LNCaP clone FGC (cell line): ENCODE data around the gene RAD54L.

Experiments
- DNase-seq: peaks from one replicate; pipeline ENCODE4 v3.0.0-alpha.2; 2011; ENCODE audit warnings: low read depth
- H3K4me3 ChIP-seq: 2 replicates; pipeline ENCODE4 v1.5.1; 2011; ENCODE audit warnings: mild to moderate bottlenecking, low read depth, low read length, control low read depth
- TF ChIP-seq, protein P1 (sequence below): IDR thresholded peaks from 2 replicates; pipeline ENCODE4 v1.5.1; 2012; ENCODE audit warnings: mild to moderate bottlenecking; ENCODE audit not compliant: control insufficient read depth, insufficient read depth; ENCODE audit errors: extremely low read depth

RAD54L gene

DNA sequence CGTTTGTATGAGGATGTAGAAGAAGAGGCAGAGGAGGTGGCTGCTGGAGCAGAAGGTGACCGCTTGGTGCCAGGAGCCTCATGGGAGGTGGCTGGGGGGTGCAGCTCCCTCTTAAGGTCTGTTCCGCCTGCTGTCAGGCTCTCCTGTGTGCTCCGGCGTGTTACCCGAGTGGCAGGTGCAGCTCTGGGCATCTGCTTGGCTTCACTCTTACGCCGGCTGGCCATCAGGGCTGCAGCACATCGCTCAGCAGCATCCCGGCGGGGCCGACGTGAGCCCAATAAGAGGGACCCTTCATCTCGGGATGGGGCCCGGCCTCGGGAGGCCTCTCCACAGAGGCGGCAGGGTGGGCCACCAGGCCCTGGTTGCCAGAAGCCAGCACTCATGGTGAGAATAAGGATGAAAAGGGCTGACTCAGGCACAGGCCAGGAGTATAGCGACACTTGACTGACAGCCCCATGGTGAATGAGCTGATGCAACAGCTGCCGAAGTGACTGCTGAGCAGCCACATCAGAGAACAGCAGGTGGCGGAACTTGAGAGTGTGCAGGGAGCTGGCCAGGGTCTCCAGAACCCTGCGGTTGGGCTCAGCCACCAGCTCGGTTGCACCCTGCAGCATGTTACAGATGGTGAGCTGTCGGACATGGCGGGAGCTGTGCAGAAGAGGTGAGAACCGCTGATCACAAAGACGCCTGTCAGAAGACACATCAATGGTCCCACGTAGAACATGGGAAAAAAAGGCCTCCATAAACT is 38.3 kb downstream of the RAD54L start:
- DNase-seq: no peak
- H3K4me3 ChIP-seq: no peak overlapping the region
- TF ChIP-seq, protein P1, sequence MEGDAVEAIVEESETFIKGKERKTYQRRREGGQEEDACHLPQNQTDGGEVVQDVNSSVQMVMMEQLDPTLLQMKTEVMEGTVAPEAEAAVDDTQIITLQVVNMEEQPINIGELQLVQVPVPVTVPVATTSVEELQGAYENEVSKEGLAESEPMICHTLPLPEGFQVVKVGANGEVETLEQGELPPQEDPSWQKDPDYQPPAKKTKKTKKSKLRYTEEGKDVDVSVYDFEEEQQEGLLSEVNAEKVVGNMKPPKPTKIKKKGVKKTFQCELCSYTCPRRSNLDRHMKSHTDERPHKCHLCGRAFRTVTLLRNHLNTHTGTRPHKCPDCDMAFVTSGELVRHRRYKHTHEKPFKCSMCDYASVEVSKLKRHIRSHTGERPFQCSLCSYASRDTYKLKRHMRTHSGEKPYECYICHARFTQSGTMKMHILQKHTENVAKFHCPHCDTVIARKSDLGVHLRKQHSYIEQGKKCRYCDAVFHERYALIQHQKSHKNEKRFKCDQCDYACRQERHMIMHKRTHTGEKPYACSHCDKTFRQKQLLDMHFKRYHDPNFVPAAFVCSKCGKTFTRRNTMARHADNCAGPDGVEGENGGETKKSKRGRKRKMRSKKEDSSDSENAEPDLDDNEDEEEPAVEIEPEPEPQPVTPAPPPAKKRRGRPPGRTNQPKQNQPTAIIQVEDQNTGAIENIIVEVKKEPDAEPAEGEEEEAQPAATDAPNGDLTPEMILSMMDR: no peak

DNA sequence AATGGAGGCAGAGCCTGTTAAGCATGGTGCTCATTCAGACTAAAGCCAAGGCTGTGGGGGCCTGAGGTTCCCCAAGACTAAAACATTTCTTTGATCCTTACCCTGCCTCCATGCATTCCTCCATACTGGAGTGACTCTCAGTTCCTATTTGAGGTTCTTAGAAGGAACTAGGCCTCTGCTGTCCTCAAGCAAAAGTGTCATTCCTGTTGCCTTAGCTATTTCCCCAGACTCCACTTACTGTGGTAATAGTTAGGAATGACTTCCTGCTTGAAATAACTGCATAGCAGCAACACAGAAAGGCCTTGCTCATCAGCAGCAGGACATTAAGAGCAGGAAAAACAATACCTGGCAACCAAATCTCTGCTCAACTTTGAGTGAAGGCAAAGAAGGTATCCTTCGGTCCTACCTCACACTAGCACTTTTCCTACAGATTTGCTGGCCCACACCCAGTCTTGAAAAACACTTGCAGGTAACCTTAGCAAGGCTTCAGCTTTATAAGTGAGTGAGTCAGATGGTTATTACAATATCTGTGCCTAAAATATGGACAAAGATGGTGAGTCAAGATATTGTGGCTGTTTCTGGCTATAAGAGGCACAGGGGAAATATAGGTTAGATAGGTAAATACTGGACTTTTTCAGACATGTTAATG is 41.0 kb downstream of the RAD54L start:
- DNase-seq: no peak
- TF ChIP-seq, protein P1: no peak
- H3K4me3 ChIP-seq: no peak overlapping the region

DNA sequence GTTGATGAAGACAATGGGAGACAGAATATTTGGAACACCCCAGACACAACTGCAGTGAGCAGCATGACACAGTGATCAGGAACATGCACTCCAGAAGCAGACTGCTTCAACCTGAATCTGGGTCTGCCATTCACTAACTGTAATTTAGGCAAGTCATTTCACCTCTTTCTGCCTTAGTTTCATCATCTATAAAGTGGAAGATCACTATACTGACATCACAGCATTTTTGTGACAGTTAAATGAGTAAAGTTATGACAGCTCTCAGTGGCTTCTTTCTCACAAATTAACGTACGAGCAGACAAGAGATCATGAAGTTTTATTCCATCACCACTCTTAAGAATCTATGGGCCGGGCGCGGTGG is 41.6 kb downstream of the RAD54L start:
- DNase-seq: no peak
- TF ChIP-seq, protein P1: no peak
- H3K4me3 ChIP-seq: no peak overlapping the region

DNA sequence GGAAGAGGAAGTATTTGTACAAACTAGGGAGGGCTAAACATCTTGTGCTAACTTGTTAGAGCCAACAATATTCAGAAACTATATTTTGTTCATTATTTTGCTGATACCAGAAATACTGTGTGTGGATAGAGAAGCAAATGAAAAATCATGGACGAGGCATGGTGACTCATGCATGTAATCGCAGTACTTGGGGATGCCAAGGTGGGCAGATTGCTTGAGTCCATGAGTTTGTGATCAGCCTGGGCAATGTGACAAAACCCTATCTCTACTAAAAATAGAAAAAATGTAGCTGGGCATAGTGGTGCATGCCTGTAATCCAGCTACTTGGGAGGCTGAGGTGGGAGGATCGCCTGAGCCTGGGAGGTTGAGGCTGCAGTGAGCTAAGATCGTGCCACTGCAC is 42.4 kb downstream of the RAD54L start:
- no peak overlapping the region for H3K4me3 ChIP-seq
- TF ChIP-seq, protein P1: no peak
- no peak for DNase-seq

DNA sequence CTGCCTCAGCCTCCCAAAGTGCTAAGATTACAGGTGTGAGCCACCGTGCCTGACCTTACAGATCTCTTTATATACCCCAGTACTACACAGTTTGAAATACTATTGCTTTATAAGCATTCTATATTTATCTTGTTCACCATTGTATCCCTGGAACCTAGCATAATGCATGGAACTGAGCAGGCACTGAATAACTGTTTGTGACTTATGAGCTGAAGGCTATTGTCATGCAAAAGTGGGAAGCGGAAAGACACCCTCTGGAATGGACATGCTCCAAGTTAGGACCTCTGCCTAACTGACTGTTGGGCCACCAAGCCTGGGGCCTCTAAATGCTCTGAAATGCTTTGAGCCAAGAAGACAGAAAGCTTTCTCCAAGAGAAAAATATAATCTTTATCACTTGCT is 47.7 kb downstream of the RAD54L start:
- TF ChIP-seq, protein P1: no peak
- H3K4me3 ChIP-seq: no peak overlapping the region
- DNase-seq: no peak

DNA sequence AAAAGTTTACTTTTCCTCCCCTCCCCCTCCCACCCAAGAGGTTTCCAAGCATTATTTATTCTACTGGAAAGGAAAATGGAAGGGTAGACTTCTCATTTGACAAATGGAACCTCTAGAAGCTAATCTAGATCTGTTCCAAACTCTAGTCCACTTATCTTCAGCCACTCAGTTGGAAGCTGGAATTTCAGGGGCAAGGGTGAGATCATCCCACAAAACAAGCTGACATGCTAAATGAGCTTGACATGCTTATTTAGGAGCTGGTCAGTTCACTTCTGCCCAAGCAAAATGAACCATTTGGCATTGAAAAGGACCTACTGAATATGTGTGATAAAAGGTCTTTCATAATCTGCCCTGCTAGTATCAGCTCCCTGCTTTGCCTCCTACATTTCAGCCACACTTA is 50.8 kb downstream of the RAD54L start:
- no peak overlapping the region for H3K4me3 ChIP-seq
- DNase-seq: no peak
- TF ChIP-seq, protein P1: no peak

DNA sequence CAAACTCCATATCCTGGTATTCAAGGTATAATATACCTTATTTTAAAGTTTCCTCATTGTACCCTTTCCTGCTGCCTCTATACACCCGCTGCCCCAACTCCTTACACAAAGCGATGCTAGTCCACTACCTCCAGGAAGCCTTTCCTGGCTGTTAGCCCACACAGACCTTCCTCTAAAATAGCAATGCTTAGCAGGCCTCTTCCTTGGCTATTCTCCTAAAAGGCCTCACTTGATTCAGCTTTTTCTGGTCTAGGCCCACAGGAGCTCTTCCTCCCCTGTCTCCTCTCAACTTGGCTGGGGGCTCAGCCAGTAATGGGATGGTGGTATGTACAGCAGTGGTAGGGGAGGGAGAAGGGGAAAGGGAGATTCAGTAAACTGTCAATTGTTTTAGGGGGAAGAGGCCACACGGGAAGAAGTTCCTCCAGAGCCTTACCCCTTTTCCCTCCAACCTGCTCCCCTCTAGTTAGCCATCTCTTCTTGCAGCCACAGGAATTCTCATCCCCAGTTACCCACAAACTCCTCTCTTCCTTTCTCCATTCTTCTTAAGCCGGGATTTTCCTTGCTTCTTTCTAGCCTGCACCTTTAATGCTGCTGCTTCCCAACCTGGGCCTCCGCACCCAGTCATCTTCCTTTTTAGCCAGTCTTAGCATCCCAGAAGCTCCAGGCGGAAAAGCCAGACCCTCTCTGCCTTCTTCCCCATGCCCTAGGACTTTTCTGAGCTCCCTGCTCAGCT is 53.3 kb downstream of the RAD54L start:
- TF ChIP-seq, protein P1: no peak
- peak; percentile 44 for DNase-seq
- H3K4me3 ChIP-seq: peak overlapping the region; percentile 91
